ENCODE results near the gene PBX1. TPM values are rescaled to one million over a fixed set of nuclear protein-coding genes. Genes with fewer than 3 reads are reported as not detected.
A peak's percentile ranks its signal among the peaks of the same experiment; 100 is the strongest.

The PBX1 gene
- total RNA-seq, 2 donors from 2014 or later = 50.5 to 53.1 TPM

GRCh38 chr1:164792410-164793004 is 233.5 kb downstream of the PBX1 start:
- Histone ChIP-seq H3K27ac (no peak overlapping the region), H3K4me3 (no peak overlapping the region), H3K27me3 (replicated peaks; ENCODE audit: insufficient read depth) (no peaks in the 10 kb centered on the region), H3K36me3 (no peaks in the 10 kb centered on the region), H3K9me3 (no peaks in the 10 kb centered on the region), H3K4me1 (ENCODE audit: control insufficient read depth in 1 of 2, low read depth in 2 of 2) (peaks cover 10 to 49% of the 10 kb centered on the region in 2 donors)
- no peak for TF ChIP-seq CTCF (IDR thresholded peaks at IDR 0.05)
- DNase-seq (ENCODE audit: low spot score) (no peak), ATAC-seq (ENCODE audit: insufficient number of reproducible peaks, low FRiP score, low read depth) (no peak)

- no peaks in the 10 kb centered on the region for H3K9me3 ChIP-seq
- H3K27me3 ChIP-seq (replicated peaks; ENCODE audit: insufficient read depth) = no peaks in the 10 kb centered on the region
- peak; percentile 88 for ATAC-seq (ENCODE audit: insufficient number of reproducible peaks, low FRiP score, low read depth)
- TF ChIP-seq CTCF (IDR thresholded peaks at IDR 0.05) = no peak
- H3K36me3 ChIP-seq = no peaks in the 10 kb centered on the region
- H3K27ac ChIP-seq = peak overlapping the region; percentile 67 to 78
- DNase-seq (ENCODE audit: low spot score) = no peak
- H3K4me1 ChIP-seq (ENCODE audit: control insufficient read depth in 1 of 2, low read depth in 2 of 2) = peaks cover 10 to 43% of the 10 kb centered on the region in 2 donors
- no peak overlapping the region for H3K4me3 ChIP-seq
Measured at GRCh38 chr1:164794356-164794755, 235.4 kb downstream of the PBX1 start.

- H3K27ac ChIP-seq = no peak overlapping the region
- H3K9me3 ChIP-seq = no peaks in the 10 kb centered on the region
- H3K4me3 ChIP-seq = no peak overlapping the region
- peaks cover 3% of the 10 kb centered on the region for H3K36me3 ChIP-seq
- no peaks in the 10 kb centered on the region for H3K27me3 ChIP-seq (replicated peaks; ENCODE audit: insufficient read depth)
- no peak for TF ChIP-seq CTCF (IDR thresholded peaks at IDR 0.05)
- ATAC-seq (ENCODE audit: insufficient number of reproducible peaks, low FRiP score, low read depth) (no peak), DNase-seq (ENCODE audit: low spot score) (no peak)
- peaks cover 7 to 35% of the 10 kb centered on the region in 2 donors for H3K4me1 ChIP-seq (ENCODE audit: control insufficient read depth in 1 of 2, low read depth in 2 of 2)
Measured at GRCh38 chr1:164796916-164797315, 237.9 kb downstream of the PBX1 start.

GRCh38 chr1:164801246-164801731 is 242.3 kb downstream of the PBX1 start:
- Histone ChIP-seq H3K27ac (peak overlapping the region; percentile 71 to 75), H3K36me3 (peaks cover 3% of the 10 kb centered on the region), H3K9me3 (no peaks in the 10 kb centered on the region), H3K27me3 (replicated peaks; ENCODE audit: insufficient read depth) (no peaks in the 10 kb centered on the region), H3K4me3 (no peak overlapping the region), H3K4me1 (ENCODE audit: control insufficient read depth in 1 of 2, low read depth in 2 of 2) (peaks cover 8 to 52% of the 10 kb centered on the region in 2 donors)
- DNase-seq (ENCODE audit: low spot score) (no peak), ATAC-seq (ENCODE audit: insufficient number of reproducible peaks, low FRiP score, low read depth) (peak; percentile 70)
- no peak for TF ChIP-seq CTCF (IDR thresholded peaks at IDR 0.05)

GRCh38 chr1:164801791-164802502 is 243.0 kb downstream of the PBX1 start:
- H3K27me3 ChIP-seq (replicated peaks; ENCODE audit: insufficient read depth) = no peaks in the 10 kb centered on the region
- H3K36me3 ChIP-seq = peaks cover 3% of the 10 kb centered on the region
- DNase-seq (ENCODE audit: low spot score) = no peak
- no peak for TF ChIP-seq CTCF (IDR thresholded peaks at IDR 0.05)
- no peak for ATAC-seq (ENCODE audit: insufficient number of reproducible peaks, low FRiP score, low read depth)
- peak overlapping the region; percentile 71 to 75 for H3K27ac ChIP-seq
- H3K4me1 ChIP-seq (ENCODE audit: control insufficient read depth in 1 of 2, low read depth in 2 of 2) = peaks cover 8 to 59% of the 10 kb centered on the region in 2 donors
- H3K4me3 ChIP-seq = no peak overlapping the region
- no peaks in the 10 kb centered on the region for H3K9me3 ChIP-seq
